ENCODE results near the gene YPEL1.
"Not testable (repeated sequence)": the region's sequence is repeated elsewhere in the genome, so short reads cannot be mapped to it uniquely, and the experiment has no call there.

The YPEL1 gene

DNA sequence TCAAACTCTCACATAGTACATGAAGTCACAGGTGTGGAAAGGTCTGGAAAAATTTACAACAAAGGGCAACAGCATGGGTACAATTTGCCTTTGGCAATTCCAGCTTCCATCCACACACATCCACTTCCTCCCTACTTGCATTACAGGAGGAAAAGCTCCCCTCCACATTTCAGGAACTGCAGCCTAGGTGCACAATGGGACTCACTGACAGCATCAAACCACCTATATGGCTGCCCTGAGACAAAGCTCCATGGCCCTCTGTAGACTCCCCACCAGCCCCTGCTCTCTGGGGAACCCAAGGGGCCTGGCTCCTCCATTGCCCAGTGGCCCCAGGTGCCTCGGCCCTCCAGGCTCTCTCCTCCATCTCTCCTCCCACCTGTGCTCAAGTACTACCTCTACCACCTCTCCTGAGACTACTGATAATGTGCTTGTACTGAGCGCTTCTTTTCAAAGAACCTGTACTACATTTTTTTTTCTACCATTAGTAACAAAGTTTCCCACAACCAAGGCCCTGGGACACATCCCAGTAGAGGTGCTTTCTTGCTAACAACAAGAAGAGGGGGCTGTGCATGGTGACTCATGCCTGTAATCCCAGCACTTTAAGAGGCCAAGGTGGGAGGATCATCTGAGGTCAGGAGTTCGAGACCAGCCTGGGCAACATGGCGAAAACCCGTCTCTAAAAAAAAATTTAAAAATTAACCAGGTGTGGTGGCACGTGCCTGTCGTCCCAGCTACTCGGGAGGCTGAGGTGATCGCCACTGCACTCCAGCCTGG is 4.9 kb downstream of the YPEL1 start:
- TF ChIP-seq, protein P1, sequence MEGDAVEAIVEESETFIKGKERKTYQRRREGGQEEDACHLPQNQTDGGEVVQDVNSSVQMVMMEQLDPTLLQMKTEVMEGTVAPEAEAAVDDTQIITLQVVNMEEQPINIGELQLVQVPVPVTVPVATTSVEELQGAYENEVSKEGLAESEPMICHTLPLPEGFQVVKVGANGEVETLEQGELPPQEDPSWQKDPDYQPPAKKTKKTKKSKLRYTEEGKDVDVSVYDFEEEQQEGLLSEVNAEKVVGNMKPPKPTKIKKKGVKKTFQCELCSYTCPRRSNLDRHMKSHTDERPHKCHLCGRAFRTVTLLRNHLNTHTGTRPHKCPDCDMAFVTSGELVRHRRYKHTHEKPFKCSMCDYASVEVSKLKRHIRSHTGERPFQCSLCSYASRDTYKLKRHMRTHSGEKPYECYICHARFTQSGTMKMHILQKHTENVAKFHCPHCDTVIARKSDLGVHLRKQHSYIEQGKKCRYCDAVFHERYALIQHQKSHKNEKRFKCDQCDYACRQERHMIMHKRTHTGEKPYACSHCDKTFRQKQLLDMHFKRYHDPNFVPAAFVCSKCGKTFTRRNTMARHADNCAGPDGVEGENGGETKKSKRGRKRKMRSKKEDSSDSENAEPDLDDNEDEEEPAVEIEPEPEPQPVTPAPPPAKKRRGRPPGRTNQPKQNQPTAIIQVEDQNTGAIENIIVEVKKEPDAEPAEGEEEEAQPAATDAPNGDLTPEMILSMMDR (IDR thresholded peaks at IDR 0.05) = no peak
- no peak for DNase-seq
- no peak overlapping the region for H3K4me3 Mint-ChIP-seq
- peaks cover 42% of the 10 kb centered on the region for H3K4me1 Mint-ChIP-seq
- no peak overlapping the region for H3K27ac Mint-ChIP-seq
- no peaks in the 10 kb centered on the region for H3K9me3 Mint-ChIP-seq
- peaks cover 19% of the 10 kb centered on the region for H3K36me3 Mint-ChIP-seq (ENCODE audit: low read depth)
- H3K27me3 Mint-ChIP-seq (ENCODE audit: low read depth, poor library complexity) = peaks cover 8% of the 10 kb centered on the region

DNA sequence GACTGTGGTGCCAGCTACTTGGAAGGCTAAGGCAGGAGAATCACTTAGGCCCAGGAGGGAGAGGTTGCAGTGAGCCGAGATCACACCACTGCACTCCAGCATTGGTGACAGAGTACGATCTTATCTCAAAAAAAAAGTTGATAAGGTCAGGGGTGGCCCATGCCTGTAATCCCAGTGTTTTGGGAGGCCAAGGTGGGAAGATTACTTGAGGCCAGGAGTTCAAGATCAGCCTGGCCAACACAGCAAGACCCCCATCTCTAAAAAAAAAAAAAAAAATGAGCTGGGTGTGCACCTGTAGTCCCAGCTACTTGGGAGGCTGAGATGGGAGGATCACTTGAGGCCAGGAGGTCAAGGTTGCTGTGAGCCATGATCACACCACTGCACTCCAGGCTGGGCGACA is 6.4 kb downstream of the YPEL1 start:
- H3K27ac Mint-ChIP-seq; DNase-seq; H3K27me3 Mint-ChIP-seq (ENCODE audit: low read depth, poor library complexity); H3K4me3 Mint-ChIP-seq; H3K9me3 Mint-ChIP-seq: not testable (repeated sequence)
- H3K4me1 Mint-ChIP-seq = peaks cover 32% of the 10 kb centered on the region
- H3K36me3 Mint-ChIP-seq (ENCODE audit: low read depth) = peaks cover 19% of the 10 kb centered on the region

DNA sequence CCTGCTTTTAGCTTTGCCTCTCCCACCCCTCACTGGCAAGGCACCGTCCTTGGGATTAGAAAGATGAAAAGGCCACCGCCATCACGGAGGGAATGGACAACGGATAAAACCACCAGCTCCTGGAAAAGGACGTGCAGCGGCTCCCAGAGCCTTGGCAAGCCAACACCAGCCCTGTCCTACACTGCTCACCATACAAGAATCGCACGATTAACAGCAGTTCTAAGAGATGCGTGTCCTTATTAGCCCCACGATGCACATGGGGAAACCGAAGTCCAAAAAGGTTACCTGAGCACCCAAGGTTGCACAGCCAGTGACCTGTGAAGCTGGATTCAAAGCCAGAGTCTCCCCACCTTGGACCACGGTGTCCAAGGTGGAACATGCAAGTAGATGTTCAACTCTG is 7.3 kb downstream of the YPEL1 start:
- Mint-ChIP-seq H3K4me1 (peaks cover 23% of the 10 kb centered on the region), H3K9me3 (no peaks in the 10 kb centered on the region), H3K36me3 (ENCODE audit: low read depth) (peaks cover 19% of the 10 kb centered on the region), H3K4me3 (no peak overlapping the region), H3K27me3 (ENCODE audit: low read depth, poor library complexity) (peaks cover 4% of the 10 kb centered on the region), H3K27ac (no peak overlapping the region)
- no peak for DNase-seq
- TF ChIP-seq, protein P1 (IDR thresholded peaks at IDR 0.05) = no peak

DNA sequence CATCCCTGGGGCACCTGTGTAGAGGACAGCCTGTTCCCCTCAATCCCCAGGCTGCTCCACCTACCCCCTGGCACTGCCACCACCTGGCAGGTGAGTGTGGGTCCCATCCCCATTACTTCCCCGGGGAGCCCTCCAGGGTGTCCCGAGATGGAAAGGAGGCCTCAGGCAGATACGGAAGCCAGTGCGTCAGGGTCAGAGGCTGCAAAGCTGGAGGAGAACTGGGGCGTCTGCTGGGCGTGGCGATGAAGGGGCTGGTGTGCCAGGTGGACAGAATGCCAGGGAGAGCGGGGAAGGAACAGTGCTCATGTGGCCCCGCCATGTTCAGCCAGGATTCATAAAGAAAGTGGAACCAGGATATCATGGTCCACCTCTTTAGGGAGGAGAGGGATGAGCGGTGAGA is 7.8 kb downstream of the YPEL1 start:
- TF ChIP-seq, protein P1 (IDR thresholded peaks at IDR 0.05) = no peak
- peaks cover 23% of the 10 kb centered on the region for H3K4me1 Mint-ChIP-seq
- DNase-seq = no peak
- peaks cover 4% of the 10 kb centered on the region for H3K27me3 Mint-ChIP-seq (ENCODE audit: low read depth, poor library complexity)
- H3K27ac Mint-ChIP-seq = peak overlapping the region; percentile 81
- H3K36me3 Mint-ChIP-seq (ENCODE audit: low read depth) = peaks cover 19% of the 10 kb centered on the region
- no peaks in the 10 kb centered on the region for H3K9me3 Mint-ChIP-seq
- no peak overlapping the region for H3K4me3 Mint-ChIP-seq

DNA sequence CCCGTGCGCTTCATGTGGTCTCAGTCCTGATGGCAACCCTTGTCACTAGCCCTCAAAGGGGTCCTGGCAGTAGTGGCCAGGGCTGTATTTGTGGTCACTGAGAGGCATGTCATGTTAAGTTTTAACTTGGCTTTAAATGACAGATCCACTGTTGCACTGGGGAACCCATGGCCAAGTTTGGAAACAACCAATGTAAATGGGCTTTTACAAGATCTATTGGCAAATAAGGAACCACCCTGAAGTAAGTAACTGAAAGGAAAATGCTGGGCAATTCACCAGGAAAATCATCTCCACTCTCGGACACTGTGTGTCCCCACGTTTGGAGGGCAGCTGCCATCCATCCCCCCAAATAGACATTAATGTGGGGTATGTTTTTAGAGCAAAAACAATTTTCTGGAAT is 8.4 kb downstream of the YPEL1 start:
- H3K4me3 Mint-ChIP-seq = no peak overlapping the region
- TF ChIP-seq, protein P1 (IDR thresholded peaks at IDR 0.05) = no peak
- H3K36me3 Mint-ChIP-seq (ENCODE audit: low read depth) = peaks cover 17% of the 10 kb centered on the region
- H3K9me3 Mint-ChIP-seq = no peaks in the 10 kb centered on the region
- peaks cover 23% of the 10 kb centered on the region for H3K4me1 Mint-ChIP-seq
- no peak for DNase-seq
- H3K27ac Mint-ChIP-seq = peak overlapping the region; percentile 81
- H3K27me3 Mint-ChIP-seq (ENCODE audit: low read depth, poor library complexity) = no peaks in the 10 kb centered on the region

DNA sequence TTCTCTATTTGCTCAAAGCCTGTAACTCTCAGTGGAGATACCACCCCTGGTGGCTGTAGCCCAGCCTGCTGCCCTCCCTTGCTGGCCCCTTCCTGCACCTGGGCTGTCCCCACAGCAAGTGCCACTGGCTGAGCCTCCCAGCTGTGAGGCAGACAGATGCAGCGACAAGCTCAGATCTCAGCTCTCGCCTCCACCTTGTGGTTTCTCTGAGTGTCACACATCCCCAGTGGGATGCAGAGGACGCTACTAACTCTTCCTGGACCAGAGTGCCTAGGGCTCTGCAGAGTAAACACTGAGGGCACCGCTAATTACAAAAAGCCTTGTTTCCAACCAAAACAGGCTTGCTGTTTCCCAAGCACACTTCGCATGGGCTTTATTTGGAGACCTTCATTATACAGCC is 8.9 kb downstream of the YPEL1 start:
- H3K36me3 Mint-ChIP-seq (ENCODE audit: low read depth) = peaks cover 17% of the 10 kb centered on the region
- H3K4me1 Mint-ChIP-seq = peaks cover 23% of the 10 kb centered on the region
- TF ChIP-seq, protein P1 (IDR thresholded peaks at IDR 0.05) = peak; percentile 42
- no peak overlapping the region for H3K27ac Mint-ChIP-seq
- peak; percentile 37 for DNase-seq
- H3K27me3 Mint-ChIP-seq (ENCODE audit: low read depth, poor library complexity) = no peaks in the 10 kb centered on the region
- H3K9me3 Mint-ChIP-seq = no peaks in the 10 kb centered on the region
- no peak overlapping the region for H3K4me3 Mint-ChIP-seq
